Peyer's patch (tissue), 4 donors: ENCODE measurements around the gene PRKCA. TPM values are rescaled to one million over a fixed set of nuclear protein-coding genes. Genes with fewer than 3 reads are reported as not detected.

ENCODE experiments used
- DNase-seq, 3 donors: peaks; one replicate each; pipeline ENCODE4 v3.0.0-alpha.2; 2017 to 2019
- H3K27ac ChIP-seq, 4 donors: fragments of 200-600 bp; sonication (generic); one replicate each; pipeline ENCODE4 v1.5.1; 2016 to 2019
- H3K27me3 ChIP-seq, 2 donors: fragments of 200-600 bp; sonication (generic); one replicate each; pipeline ENCODE4 v1.5.1; 2019
- H3K36me3 ChIP-seq, 3 donors: fragments of 200-600 bp; sonication (generic); one replicate each; pipeline ENCODE4 v1.5.1; 2016 to 2019
- H3K4me1 ChIP-seq, 4 donors: fragments of 200-600 bp; sonication (generic); one replicate each; pipeline ENCODE4 v1.5.1; 2016 to 2019
- H3K4me3 ChIP-seq, 4 donors: fragments of 200-600 bp; sonication (generic); 1 replicate in 3 of 4; 2 replicates in 1 of 4; pipeline ENCODE4 v1.5.1; 2016 to 2019; ENCODE audit warnings: mild to moderate bottlenecking in 1 of 4
- H3K9me3 ChIP-seq, 4 donors: fragments of 200-600 bp; sonication (generic); one replicate each; pipeline ENCODE4 v1.5.1; 2016 to 2019; ENCODE audit warnings: mild to moderate bottlenecking in 1 of 4
- POLR2A ChIP-seq, 2 donors: fragments of 450-650 bp; IDR thresholded peaks; one replicate each; pipeline ENCODE4 v1.5.1; 2017; ENCODE audit warnings: antibody characterized with exemption in 2 of 2, mild to moderate bottlenecking in 2 of 2, moderate library complexity in 2 of 2
- total RNA-seq, 4 donors: library from RNA; depleted of rRNA; stranded (reverse); fragments of >200 nt; gene quantifications; one replicate each; pipeline ENCODE4 v1.1.0, GENCODE V29; 2016
- TF ChIP-seq, protein P1 (sequence below), 6 experiments: fragments of 450-650 bp in 4 of 6; fragments of 200-600 bp in 2 of 6; sonication (generic) in 1 of 6; IDR thresholded peaks; one replicate each; pipeline ENCODE4 v1.5.1; 2017 to 2019; ENCODE audit warnings: antibody characterized with exemption in 6 of 6, mild to moderate bottlenecking in 3 of 6, moderate library complexity in 1 of 6

Gene PRKCA
- total RNA-seq, 4 donors from 2014 or later, result 32.2 to 47.0 (median 43.5) TPM

- no peak for DNase-seq
- Histone ChIP-seq H3K4me1 (no peaks in the 10 kb centered on the region), H3K4me3 (no peak overlapping the region), H3K36me3 (no peaks in the 10 kb centered on the region), H3K27ac (no peak overlapping the region), H3K9me3 (no peaks in the 10 kb centered on the region), H3K27me3 (no peaks in the 10 kb centered on the region)
- TF ChIP-seq, protein P1, sequence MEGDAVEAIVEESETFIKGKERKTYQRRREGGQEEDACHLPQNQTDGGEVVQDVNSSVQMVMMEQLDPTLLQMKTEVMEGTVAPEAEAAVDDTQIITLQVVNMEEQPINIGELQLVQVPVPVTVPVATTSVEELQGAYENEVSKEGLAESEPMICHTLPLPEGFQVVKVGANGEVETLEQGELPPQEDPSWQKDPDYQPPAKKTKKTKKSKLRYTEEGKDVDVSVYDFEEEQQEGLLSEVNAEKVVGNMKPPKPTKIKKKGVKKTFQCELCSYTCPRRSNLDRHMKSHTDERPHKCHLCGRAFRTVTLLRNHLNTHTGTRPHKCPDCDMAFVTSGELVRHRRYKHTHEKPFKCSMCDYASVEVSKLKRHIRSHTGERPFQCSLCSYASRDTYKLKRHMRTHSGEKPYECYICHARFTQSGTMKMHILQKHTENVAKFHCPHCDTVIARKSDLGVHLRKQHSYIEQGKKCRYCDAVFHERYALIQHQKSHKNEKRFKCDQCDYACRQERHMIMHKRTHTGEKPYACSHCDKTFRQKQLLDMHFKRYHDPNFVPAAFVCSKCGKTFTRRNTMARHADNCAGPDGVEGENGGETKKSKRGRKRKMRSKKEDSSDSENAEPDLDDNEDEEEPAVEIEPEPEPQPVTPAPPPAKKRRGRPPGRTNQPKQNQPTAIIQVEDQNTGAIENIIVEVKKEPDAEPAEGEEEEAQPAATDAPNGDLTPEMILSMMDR (IDR thresholded peaks at IDR 0.05), result no peak
- no peak for TF ChIP-seq POLR2A (IDR thresholded peaks at IDR 0.05)
These were observed 353.4 kb downstream of the PRKCA start for GRCh38 chr17:66655861-66656260.

DNA sequence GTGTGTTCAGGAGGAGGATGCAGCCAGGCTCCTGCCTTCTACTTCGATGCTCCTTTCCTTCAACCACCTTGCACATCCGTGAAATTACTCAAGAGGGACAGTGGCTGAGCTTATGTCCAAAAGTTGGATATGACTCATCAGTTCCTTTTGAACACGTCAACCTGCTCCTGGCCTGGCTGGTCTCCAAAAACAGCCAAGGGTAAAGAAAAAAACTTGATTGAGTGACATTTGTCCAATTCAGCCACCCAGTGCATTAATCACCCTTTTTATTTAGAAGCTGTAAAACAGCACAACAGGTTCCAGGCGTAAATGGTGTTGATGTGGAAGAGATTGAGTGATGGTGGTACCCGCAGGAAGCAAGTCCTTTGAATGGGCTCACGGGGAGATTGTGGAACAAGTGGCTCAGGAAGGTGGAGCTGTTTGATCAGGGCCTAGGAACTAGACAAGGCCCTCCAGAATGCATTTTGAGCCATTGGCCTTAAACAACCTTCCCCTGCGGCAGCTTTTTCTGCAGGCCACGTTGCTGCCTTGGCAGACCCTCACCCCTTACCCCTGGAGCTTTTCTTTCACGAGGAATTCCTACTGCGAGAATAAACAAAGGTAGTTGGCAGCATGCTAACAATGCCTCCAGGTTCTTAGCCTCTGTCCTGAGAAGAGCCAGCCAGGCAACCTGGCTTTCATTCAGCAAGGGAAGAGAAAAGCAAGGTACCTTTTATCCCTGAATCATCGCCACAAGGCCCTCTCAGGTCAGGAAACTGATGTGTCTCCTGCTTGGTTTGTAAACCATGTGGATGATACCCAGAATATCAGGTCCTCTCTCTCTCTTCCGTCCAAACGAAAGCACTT is 359.2 kb downstream of the PRKCA start:
- H3K36me3 ChIP-seq, result no peaks in the 10 kb centered on the region
- no peak for DNase-seq
- no peak overlapping the region for H3K27ac ChIP-seq
- no peaks in the 10 kb centered on the region for H3K4me1 ChIP-seq
- H3K4me3 ChIP-seq, result no peak overlapping the region
- TF ChIP-seq, protein P1 (IDR thresholded peaks at IDR 0.05), result no peak
- TF ChIP-seq POLR2A (IDR thresholded peaks at IDR 0.05), result no peak
- no peaks in the 10 kb centered on the region for H3K27me3 ChIP-seq
- no peaks in the 10 kb centered on the region for H3K9me3 ChIP-seq

DNA sequence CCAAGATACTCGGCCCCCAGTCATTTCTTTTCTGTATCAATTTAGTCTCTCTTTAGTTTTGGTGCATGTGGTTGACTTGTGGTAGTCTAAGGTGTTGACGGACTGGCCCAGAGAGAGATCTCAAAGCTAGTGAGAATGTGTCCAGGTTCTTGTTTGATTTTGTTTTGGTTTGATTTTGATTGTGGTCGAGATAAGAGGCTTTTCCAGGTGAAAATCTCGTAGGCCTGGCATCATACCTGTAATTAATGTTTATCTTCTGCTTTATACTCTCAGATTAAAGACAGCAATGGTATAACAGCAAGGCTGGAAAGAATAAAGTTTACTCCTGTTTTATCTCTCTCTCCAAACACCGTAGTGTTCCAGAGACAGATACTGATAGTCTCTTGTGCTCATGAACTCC is 360.1 kb downstream of the PRKCA start:
- DNase-seq, result no peak
- H3K27ac ChIP-seq, result no peak overlapping the region
- no peaks in the 10 kb centered on the region for H3K36me3 ChIP-seq
- H3K9me3 ChIP-seq, result no peaks in the 10 kb centered on the region
- no peaks in the 10 kb centered on the region for H3K27me3 ChIP-seq
- TF ChIP-seq, protein P1 (IDR thresholded peaks at IDR 0.05), result no peak
- no peak for TF ChIP-seq POLR2A (IDR thresholded peaks at IDR 0.05)
- H3K4me1 ChIP-seq, result no peaks in the 10 kb centered on the region
- no peak overlapping the region for H3K4me3 ChIP-seq

DNA sequence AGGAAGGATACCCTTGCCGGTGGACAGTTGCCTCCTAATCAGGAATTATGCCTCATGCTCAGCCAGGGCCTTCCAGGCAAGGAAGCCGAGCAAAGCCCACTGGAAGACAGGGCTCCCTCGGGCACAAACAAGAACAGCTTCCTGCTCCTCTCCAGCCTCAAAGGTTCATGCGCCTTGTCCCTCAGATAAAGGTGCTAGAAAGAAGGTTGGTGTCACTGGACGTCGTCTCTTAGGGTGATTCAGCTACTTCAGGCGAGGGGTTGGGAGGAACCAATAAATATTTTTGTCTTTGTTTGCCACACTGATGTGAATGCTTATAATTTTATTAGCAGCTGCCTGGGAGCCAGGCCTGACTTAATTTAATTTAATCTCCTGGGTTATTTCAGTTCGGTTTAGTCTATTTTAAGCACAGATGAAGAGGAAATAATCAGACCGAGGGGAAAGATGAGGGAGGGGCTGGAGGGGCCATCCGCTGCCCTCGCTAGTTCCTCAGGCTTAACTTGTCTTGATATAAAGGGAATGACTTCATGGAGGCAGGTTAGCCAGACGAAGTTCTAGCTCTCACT is 360.7 kb downstream of the PRKCA start:
- no peak for TF ChIP-seq POLR2A (IDR thresholded peaks at IDR 0.05)
- TF ChIP-seq, protein P1 (IDR thresholded peaks at IDR 0.05), result no peak
- DNase-seq, result no peak

GRCh38 chr17:66664336-66664735 is 361.9 kb downstream of the PRKCA start:
- no peaks in the 10 kb centered on the region for H3K9me3 ChIP-seq
- TF ChIP-seq POLR2A (IDR thresholded peaks at IDR 0.05), result no peak
- TF ChIP-seq, protein P1 (IDR thresholded peaks at IDR 0.05), result no peak

More for the DNA sequence above, 360.7 kb downstream of the PRKCA start:
- H3K27ac ChIP-seq, result no peak overlapping the region
- H3K27me3 ChIP-seq, result no peaks in the 10 kb centered on the region
- H3K4me3 ChIP-seq, result no peak overlapping the region
- no peaks in the 10 kb centered on the region for H3K4me1 ChIP-seq
- no peaks in the 10 kb centered on the region for H3K36me3 ChIP-seq
- no peaks in the 10 kb centered on the region for H3K9me3 ChIP-seq

More at GRCh38 chr17:66664336-66664735, 361.9 kb downstream of the PRKCA start:
- no peak for DNase-seq
- H3K27me3 ChIP-seq, result no peaks in the 10 kb centered on the region
- no peak overlapping the region for H3K4me3 ChIP-seq
- no peak overlapping the region for H3K27ac ChIP-seq
- H3K4me1 ChIP-seq, result no peaks in the 10 kb centered on the region
- H3K36me3 ChIP-seq, result no peaks in the 10 kb centered on the region
